Left ventricle myocardium superior (tissue), 1 donor: ENCODE measurements around the gene PREX1. TPM values are rescaled to one million over a fixed set of nuclear protein-coding genes. Genes with fewer than 3 reads are reported as not detected.
A peak's percentile ranks its signal among the peaks of the same experiment; 100 is the strongest.

Experiments
- ATAC-seq: fragments of 200-7000 bp; cut with Tn5 transposase; one replicate; pipeline ENCODE4 v1.9.1; 2020; ENCODE audit warnings: mild to moderate bottlenecking, moderate library complexity
- DNase-seq: peaks from one replicate; pipeline ENCODE4 v3.0.0-alpha.2; 2020
- intact Hi-C: fragments of 100-400 bp; cut with micrococcal nuclease; formaldehyde crosslinking; loops from one replicate; pipeline ENCODE4 v1.11.0; 2022
- total RNA-seq: library from RNA; stranded (reverse); fragmentation: NEBNext Ultra II Directional; extraction: Animal tissue kit (Norgen Biotek cat#: 25700); gene quantifications from one replicate; pipeline ENCODE4 v1.2.1, GENCODE V29; 2021
- donor health status: DM: no; HTN: yes; CAD: no; lungs with severe emphysema.

PREX1 gene
- total RNA-seq, 1 donor from 2014 or later, result 8.3 TPM

DNA sequence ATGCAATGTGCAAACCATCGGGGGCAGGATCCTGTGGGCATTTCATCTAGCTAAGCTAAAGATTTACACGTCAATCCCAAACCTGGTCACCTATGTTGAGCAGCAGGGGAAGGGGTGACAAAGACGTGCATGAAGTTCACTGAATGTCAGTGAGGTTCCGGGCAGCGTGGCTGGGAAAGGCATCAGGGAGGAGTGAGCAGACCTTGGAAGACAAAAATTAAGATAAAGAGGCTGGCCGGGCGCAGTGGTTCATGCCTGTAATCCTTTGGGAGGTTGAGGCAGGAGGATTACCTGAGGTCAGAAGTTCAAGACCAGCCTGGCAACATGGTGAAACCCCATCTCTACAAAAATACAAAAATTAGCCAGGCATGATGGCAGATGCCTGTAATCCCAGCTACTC, 126.1 kb downstream of the PREX1 start:
- DNase-seq, result no peak
- intact Hi-C loops, result no loop called here
- no peak for ATAC-seq

DNA sequence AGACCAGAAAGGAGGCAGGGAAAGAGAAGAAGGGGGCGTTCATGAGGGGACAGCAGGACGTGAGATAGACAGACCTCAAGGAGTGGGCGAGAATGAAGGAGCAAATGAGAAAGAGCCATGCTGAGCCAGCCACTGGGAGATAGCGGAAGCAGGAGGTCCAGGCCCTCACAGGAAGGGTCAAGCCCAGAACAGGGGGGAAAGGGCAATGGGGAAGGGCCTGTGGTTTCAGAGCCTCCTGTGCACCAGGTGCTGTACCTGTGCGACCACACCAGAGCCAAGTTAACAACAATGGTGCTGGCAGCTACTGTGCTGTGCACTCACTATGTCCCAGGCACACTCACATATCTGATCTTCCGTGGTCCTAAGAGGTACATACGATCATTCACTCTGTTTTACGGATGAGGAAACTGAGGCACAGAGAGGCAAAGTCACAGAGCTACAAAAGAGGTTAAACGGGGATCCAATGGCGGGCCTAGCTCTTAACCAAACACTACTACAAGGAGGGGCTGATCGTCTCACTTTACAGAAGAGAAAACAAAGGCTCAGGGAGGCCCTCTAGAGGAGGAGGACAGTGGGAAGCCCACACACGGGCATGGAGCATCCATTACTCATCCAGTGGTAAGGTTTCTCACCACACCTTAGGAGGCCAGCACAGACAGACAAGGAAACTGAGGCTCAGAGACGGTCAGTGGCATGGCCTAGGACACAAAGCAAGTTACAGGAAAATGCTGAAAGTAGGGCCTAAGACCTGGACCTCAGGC, 129.1 kb downstream of the PREX1 start:
- ATAC-seq (no peak), DNase-seq (no peak)
- intact Hi-C loops, result no loop called here

DNA sequence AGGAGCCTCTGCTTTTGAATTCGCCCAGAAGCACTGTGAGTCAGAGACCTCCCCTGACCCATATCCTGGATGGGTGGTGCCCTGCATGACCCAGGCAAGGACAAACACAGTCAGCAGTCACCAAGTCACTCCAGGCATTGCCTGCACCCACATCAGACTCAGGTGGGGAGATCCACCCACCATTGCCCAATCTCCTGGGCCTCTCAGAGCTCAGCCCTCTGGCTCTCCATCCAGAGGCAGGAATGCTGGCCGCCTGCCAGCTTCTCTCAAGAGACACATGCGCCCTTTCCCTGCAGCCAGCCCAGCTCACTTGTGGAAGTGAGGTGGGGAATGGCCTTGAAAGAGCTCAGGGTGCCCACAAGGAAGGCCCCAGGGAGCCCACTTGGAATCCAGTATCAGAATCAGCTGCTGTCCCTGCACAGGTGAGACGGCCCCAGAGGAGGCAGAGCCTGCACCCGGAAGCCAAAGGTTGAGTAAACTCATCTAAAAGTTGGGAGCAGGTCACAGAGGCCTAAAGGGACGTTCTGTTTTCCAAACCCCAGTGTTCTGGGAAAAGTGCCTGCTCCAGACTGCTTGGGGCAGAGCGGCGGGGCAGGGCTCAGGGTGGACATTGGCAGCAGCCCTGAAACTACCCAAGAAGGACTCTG, 129.8 kb downstream of the PREX1 start:
- ATAC-seq, result peak; percentile 94
- intact Hi-C loops, result no loop called here
- DNase-seq, result peak; percentile 93

DNA sequence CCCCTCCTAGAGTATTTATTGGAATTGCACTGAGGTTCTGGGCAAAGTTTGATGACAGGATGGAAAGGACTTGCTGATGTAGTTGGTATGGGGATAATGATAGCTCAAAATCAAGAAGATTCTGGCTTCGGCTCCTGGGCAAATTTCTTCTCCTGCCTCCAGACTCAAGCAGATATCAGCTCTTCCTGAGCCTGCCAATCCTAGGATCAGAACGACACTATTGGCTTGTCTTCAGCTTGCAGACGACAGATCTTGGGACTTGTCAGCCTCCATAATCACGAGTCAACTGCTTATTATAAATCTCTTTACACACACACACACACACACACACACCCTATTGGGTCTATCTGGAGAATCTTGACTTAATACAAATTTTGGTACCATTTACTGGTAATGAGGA, 131.1 kb downstream of the PREX1 start:
- no peak for DNase-seq
- intact Hi-C loops, result no loop called here
- ATAC-seq, result no peak

DNA sequence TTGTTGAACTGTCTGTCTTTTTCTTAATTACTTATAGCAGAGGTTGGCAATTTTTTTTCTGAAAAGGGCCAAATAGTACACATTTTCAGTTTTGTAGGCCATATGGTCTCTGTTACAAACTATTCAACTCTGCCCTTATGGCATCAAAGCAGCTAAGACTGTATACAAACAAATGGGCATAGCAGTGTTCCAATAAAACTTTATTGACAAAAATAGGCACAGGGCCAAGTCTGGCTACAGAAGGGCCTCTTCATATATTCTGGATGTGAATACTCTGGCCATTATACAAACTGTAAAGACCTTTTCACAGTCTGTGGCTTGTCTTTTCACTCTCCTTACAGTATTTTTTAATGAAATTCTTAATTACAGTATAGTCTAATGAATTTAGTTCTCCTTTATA, 132.1 kb downstream of the PREX1 start:
- intact Hi-C loops, result no loop called here
- no peak for DNase-seq
- no peak for ATAC-seq

DNA sequence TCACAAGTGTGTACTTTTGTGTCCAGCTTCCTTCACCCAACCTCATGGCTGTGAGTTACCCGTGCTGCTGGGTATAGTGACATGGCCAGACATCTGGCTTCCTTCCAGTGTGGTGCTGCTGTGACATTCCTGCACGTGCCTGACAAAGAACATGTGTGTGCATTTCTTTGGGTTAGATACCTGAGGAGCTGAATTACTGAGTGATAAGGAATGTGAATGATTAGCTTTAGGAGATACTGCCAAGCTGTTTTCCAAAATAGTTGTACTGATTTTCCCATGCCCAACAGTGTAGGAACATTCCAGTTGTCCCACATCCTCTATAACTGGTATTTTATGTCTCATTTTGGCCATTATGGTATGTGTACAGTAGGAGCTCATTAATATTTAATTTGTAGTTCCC, 132.5 kb downstream of the PREX1 start:
- ATAC-seq, result peak; percentile 5
- intact Hi-C loops, result no loop called here
- DNase-seq, result no peak

DNA sequence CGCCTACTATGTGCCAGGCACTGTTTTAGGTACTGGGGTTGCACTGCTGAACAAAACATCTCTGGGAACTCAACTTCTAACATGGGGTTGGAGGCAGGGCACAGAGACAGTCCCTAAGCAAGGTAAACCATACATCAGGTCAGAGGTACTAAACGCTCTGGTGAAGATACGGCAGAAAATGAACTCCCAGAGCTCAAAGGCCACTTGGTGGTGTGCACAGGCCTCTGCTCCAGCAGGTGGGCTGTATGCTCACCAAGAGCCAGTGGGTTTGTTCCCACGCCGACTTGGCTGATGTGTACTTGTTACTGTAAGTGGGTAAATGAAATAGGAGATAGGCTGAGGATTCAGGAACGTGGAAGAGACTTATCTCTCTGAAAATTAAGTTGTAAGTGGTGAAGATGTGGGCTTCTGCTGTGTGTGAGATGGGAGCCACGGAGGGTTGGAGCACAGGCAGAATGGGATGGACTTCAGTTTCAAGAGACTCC, 133.4 kb downstream of the PREX1 start:
- no peak for DNase-seq
- intact Hi-C loops, result no loop called here
- no peak for ATAC-seq

DNA sequence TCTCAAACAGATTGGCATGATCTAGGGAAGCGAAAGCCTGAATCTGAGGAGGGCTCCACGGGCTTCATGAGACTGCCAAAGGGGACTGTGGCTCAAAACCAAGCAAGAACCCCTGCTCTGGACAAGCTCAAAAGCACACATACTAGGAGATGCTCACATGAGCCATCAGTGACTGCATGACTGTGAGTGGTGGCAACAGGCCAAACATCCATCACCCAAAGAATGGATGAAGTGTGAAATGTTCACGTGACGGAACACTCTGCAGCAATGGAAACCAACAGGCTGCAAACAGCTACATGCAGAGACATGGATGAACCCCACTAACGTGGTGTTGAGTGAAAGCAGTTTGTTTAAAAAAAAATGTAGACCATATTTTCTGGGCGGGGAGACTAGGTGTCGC, 136.3 kb downstream of the PREX1 start:
- intact Hi-C loops, result no loop called here
- ATAC-seq, result peak; percentile 52
- no peak for DNase-seq

DNA sequence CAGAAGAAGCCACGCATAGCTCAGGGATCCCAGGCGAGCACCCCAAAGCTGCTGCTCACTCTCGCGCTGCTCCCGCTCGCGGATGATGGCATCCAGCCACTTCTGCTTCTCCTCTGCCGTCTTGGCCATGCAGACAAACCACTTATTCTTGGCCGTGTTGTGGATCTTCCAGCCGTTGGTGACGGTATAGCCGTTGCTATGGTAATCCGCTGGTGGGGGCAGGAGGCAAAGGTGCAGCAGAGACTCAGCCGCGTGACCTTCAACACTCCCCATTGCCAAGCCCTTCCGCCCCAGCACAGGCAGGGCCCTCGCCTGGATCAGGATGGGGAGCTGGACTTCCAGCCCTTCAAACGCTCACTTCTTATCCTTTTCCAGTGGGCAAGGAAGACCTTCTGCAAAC, 136.9 kb downstream of the PREX1 start:
- intact Hi-C loops, result no loop called here
- DNase-seq (no peak), ATAC-seq (no peak)

DNA sequence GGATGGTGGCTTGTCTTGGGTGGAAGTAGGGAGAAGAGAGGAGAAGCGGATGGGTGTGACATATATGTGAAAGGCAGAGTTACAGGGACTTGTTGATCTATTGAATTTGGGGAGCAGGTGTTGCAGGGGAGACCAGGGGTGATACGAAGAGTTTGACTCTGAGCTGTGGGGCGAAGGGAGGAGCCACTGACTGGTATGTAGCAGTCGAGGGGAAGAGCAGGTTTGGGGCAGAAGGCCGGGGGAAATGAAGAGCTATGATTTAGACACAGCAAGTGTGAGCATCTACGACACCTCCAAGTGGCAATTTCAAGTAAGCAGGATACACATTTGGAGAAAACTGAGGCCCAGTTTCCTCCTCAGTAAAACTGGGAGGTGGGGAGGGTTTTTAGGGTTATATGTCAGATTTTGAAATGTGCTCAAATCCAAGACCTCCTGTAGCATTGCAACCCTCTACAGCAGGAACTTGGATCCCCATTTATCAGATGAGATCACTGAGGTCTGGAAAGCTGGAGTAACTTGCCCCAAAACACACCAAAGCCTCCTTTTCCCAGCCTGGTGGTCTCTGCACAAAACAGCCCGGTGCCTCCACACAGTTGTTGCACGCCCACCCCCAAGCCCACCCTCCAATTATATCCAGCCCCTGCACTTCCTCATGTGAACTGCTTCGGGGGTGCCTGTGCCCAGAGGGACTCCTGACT, 137.8 kb downstream of the PREX1 start:
- intact Hi-C loops, result no loop called here
- DNase-seq (no peak), ATAC-seq (no peak)

DNA sequence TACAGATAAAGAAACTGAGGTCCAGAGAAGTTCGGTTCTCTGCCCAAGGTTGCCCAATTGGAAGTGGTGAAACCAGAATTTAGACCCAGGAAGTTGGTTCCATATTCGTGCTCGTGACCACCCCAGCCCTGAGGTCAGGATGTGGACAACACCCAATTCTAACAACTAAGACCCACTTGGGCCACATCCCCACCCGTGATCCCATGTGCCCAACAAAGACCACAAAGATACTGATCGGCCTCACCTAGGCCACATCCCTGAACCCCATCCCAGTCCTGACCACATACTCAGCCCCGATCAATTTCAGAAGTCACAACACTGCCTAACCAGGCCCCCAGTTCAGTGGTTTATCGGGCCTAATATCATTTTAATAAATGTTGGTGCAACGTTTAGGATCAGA, 138.4 kb downstream of the PREX1 start:
- intact Hi-C loops, result no loop called here
- ATAC-seq (no peak), DNase-seq (no peak)

DNA sequence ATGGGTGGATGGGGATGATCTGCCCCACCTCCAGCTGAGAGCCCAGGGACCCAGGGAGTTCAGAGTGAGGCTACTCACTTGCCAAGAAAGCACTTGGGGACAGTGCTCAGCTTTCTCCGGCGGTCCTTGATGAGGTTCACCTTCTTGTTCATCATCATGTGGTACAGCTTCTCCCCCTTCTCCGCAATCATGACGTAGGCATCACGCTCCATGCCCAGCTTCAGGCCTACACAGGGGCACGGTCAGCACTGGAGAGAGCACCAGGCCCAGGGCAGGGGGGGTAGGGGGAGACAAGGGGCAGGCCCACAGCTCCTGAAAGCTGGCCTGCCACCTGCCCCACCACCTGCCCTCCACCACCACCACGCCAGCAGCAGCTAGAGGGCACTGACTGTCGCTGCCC, 139.2 kb downstream of the PREX1 start:
- DNase-seq (no peak), ATAC-seq (no peak)
- intact Hi-C loops, result no loop called here

DNA sequence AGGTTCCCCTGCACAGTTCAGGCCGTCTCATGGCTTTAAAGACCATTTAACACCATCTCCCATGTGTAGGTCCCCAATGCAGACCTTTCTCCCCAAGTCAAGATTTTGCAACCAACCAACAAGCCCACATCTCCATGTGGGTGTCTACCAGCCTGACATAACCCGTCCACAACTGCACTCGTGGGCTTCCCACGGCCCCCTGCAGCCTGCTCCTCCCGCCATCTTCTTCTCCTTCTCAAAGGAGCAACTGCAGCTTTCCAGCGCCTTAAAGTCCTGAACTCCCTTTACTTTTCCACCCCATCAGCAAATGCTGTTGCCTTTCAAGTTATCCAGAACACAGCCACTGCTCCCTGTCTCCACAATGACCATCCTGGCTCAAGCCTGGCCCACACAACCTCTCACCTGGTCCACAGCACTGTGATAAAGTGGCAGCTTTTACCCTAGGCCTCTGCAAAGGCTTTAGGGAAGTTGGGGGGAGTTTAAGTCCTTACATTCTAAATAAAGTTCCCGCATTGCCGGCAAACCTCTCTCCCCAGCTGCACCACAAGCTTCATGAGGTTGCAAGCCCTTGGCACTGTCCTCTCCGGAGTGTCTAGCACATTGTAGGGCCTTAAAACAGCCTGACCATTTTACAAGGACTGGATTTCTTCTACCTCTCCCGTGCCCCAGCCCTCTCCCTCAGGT, 140.5 kb downstream of the PREX1 start:
- no peak for DNase-seq
- intact Hi-C loops, result no loop called here
- no peak for ATAC-seq

DNA sequence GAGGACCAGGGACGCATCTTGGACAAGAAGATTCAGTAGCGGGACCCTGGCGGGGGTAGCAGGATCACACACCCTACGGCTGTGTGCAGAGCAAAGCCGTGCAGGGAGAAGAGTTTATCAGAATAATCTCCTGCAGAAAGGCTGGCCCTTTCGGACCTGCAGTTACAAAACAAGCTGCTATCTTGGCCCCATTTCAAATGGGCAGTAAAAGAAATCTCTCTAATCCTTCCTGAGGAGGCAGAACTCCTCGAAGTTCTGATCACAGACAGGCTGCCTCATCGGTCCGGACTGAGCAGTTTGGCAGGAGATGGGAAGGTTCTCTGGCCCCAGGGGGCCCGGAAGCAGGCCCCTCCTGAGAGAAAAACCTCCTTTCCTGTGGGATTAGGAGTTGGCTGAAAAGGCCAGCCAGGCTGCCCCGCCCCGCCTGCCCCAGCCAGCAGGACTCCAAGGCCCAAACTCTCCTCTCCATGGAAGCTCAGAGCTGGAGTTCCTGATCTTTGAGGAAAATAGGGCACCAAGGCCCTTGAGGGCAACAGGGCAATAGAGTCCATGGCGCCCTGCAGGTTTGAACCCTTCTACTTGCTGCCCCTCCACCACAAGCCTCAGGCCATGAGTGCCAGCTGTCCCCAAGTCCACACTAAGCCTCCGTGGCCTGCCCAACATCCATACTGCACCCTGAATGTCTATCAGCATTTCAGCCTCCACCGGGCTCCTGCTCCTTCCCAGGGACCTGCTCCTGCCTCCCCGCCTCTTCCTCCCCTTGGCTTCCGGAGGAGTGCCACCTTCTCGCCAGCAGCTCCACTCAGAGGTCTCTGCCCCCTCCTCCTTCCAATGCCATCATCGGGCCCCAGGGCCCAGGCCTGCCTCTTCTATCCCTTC, 141.3 kb downstream of the PREX1 start:
- peak; percentile 21 for ATAC-seq
- intact Hi-C loops, result no loop called here
- peak; percentile 62 for DNase-seq

DNA sequence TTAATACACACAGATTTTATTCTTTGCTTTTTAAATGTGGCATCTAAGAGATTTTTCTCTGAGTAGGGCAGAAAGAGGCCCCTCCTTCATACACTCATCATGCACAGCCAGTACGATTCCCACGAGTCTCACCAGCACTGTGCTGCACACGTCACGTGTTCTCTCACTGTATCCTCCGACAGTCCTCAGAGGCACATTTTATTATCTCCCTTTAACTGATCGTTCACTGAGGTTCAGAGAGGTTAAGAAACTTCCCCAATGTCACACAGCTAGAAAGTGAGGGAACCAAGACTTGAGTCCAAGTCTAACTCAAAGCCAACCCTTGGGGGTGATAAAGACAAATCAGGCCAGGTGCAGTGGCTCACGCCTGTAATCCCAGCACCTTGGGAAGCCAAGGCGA, 142.5 kb downstream of the PREX1 start:
- intact Hi-C loops, result no loop called here
- no peak for ATAC-seq

DNA sequence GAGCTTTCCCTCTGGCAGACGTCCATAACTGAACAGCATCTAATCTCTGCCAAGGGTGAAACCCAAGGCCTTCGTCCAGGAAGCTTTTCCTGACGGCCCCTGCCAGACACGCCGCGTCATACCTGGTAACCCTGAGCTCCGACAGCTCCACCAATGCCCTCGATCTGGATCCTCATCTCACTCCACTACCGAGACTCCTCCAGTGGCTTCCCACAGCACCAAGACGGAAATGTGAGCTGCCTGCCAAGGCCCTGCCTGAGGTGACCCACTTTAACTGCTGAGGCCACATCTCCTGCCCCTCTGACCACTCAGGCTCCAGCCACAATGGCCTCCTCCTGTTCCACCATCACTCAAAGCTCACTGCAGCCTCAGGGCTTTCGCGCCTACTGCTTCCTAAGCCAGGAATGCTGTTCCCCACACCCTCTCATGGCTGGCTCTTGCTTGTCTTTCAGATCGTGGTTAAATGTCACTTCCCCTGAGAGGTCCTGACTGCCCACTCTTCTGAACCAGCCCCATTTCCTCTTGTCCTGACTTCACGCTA, 143.2 kb downstream of the PREX1 start:
- ATAC-seq, result no peak
- intact Hi-C loops, result no loop called here
- no peak for DNase-seq

More for the DNA sequence above, 142.5 kb downstream of the PREX1 start:
- DNase-seq, result no peak

DNA sequence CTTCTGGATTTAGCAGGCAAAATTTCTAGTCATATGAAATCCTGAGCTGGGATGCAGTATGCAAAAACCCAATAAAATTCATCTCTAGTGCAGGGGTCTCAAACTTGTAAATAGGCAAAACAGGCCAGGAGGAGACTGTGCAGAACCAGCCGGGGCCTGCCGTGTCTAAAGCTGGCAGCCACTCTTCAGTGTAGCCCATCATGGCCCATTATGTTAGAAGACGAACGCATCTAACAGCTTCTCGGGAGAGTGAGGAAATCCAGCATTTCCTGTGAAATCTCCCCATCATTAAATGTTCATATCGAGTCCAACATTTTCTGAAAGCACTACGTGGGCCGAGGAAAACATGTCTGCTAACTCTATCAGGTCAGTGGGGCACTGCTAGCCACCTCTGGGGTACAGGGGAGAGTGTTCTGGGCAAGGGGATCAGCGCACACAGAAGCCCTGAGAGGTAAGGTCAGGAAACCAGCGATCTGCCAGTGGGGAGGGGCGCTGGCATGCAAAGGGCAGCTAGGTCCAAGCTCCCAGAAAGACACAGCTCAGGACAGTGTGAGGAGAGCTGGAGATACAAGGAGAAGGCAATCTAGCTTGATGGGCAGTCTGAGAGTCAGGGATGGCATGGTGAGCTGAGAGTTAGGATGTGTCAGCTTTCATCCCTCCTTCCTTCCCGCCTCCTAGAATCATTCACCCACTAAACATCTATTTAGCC, 144.2 kb downstream of the PREX1 start:
- DNase-seq, result no peak
- ATAC-seq, result no peak
- intact Hi-C loops, result no loop called here
